Uterus (tissue), 2 donors: ENCODE measurements around the gene BLZF1.

ENCODE experiments used
- POLR2A ChIP-seq, 2 donors: fragments of 450-650 bp; IDR thresholded peaks; one replicate each; pipeline ENCODE4 v1.6.1; 2016; ENCODE audit warnings: antibody characterized with exemption in 2 of 2, mild to moderate bottlenecking in 1 of 2, moderate library complexity in 1 of 2
- TF ChIP-seq, protein P1 (sequence below), 4 experiments: fragments of 200-600 bp in 2 of 4; fragments of 450-650 bp in 2 of 4; sonication (generic) in 2 of 4; IDR thresholded peaks; one replicate each; pipeline ENCODE4 v1.5.1; 2016 to 2019; ENCODE audit warnings: antibody characterized with exemption in 4 of 4, mild to moderate bottlenecking in 2 of 4, moderate library complexity in 1 of 4

DNA sequence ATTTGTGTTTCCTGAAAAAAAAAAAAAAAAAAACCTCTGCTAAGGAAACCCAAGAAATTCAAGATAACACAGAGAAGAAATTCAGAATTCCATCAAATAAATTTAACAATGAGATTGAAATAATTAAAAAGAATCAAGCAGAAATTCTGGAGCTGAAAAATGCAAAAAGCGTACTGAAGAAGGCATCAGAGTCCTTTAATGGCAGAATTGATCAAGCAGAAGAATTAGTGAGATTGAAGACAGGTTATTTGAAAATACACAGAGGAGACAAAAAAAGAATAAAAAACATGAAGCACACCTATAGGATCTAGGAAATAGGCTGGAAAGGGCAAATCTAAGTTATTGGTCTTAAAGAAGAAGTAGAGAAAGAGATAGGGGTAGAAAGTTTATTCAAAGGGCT, 38.6 kb upstream of the BLZF1 start:
- TF ChIP-seq, protein P1, sequence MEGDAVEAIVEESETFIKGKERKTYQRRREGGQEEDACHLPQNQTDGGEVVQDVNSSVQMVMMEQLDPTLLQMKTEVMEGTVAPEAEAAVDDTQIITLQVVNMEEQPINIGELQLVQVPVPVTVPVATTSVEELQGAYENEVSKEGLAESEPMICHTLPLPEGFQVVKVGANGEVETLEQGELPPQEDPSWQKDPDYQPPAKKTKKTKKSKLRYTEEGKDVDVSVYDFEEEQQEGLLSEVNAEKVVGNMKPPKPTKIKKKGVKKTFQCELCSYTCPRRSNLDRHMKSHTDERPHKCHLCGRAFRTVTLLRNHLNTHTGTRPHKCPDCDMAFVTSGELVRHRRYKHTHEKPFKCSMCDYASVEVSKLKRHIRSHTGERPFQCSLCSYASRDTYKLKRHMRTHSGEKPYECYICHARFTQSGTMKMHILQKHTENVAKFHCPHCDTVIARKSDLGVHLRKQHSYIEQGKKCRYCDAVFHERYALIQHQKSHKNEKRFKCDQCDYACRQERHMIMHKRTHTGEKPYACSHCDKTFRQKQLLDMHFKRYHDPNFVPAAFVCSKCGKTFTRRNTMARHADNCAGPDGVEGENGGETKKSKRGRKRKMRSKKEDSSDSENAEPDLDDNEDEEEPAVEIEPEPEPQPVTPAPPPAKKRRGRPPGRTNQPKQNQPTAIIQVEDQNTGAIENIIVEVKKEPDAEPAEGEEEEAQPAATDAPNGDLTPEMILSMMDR (IDR thresholded peaks at IDR 0.05), result no peak
- TF ChIP-seq POLR2A (IDR thresholded peaks at IDR 0.05), result no peak
